Left renal pelvis (tissue), 4 donors: ENCODE measurements around the gene C3orf38. TPM values are rescaled to one million over a fixed set of nuclear protein-coding genes. Genes with fewer than 3 reads are reported as not detected.
"Not testable (repeated sequence)": the region's sequence is repeated elsewhere in the genome, so short reads cannot be mapped to it uniquely, and the experiment has no call there.

Source experiments
- DNase-seq, 4 donors: peaks; one replicate each; pipeline ENCODE4 v3.0.0-alpha.2; 2013; ENCODE audit warnings: low read depth in 4 of 4, low spot score in 3 of 4
- polyA plus RNA-seq, 4 donors: library from polyadenylated mRNA; unstranded; fragments of 120-200 nt; gene quantifications; one replicate each; pipeline ENCODE4 v1.2.1, GENCODE V29; 2013; ENCODE audit not compliant: insufficient read length in 4 of 4

The C3orf38 gene
- polyA plus RNA-seq, 4 donors, result 26.4 to 34.3 (median 27.0) TPM

DNA sequence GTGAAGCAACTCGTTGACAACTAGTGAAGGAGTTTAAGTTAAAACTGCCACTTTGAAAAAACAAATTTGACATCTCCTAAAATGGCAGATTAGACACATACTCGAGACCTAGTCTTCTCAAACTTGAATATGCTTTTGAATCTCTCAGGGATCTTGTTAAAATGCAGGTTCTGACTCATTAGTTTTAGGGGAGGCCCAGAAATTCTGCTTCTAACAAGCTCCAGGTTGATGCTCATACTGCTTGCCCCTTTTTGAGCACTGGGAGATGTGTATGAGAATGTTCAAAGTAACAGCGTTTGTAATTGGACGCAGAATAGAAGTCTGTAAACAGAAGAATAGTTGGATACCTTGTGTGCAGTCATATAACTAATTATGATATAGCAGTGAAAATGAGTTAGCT is 1.6 kb downstream of the C3orf38 start:
- no peak for DNase-seq

DNA sequence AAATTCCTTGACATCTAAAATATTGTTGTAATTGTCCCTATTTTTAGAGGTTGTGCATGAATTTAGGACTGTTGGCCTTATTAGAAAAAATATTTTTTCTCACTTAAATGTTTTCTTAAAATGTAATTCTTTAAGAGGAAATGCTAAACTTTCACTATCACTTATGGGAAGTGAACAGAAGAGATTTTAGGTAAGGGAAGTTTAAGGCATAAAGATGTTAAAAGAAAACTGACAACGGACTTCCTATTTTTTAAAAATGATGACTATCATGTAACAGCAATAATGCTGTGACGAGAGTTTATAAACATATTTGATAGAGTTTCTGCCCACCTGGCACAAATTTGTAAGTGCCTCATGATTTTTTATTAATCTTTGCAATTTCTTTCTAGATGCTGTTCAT is 3.1 kb downstream of the C3orf38 start:
- DNase-seq, result no peak

DNA sequence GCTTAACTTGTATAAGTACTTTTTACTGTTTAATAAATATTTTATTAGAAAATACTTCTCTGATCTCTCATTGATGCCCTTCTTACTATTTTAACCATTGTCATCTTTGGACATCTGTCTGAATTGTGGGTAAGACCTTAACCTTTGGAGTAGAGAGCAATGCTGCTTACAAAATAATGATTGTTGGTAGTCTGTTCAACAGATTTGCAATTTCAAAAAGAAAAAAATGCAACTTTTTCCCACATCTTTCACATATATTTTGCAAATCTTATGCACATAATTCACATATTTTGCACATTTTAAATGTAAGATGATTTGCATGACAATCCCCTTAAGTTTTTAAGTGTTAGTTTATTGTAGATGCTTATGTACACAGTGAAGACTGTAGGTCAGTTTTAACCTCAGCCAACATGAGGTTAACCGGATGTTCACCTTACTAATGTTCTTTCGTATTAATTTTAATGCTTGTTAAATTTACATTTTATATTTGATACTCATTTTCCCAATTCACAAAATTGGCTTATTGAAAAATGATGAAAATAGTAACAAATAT is 16.7 kb downstream of the C3orf38 start:
- no peak for DNase-seq

DNA sequence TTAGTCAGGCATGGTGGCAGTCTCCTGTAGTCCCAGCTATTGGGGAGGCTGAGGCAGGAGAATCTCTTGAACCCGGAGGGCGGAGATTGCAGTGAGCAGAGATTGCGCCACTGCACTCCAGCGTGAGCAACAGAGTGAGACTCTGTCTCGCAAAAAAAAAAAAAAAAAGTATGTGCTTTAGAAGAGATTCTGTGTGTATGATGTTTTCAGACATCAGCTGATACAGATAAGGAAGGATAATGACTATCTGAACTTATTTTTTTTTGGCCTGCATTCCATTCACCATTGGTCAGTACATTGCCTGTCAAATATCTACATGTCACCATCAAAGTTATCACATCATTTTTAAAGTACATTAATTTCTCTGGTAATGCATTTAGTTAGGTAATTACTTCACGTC is 17.4 kb downstream of the C3orf38 start:
- DNase-seq, result no peak

DNA sequence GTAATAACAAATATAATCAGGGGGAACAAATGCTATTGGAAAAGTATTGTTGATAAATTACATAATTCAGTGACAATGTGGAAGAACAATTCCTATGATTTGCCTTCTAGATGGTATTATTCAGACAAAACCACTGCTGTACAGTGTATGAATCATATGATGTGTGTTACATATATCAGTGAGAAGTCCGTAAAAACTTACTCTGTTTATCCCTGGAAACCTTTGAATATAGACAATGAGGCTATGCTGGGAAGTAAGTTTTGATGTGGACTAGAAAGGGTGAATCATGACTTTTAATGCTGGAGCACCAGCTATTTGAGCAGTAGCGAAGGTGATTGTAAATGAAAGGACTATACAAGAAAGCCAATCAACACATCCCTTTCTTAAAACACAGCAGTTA is 17.9 kb downstream of the C3orf38 start:
- DNase-seq, result no peak

DNA sequence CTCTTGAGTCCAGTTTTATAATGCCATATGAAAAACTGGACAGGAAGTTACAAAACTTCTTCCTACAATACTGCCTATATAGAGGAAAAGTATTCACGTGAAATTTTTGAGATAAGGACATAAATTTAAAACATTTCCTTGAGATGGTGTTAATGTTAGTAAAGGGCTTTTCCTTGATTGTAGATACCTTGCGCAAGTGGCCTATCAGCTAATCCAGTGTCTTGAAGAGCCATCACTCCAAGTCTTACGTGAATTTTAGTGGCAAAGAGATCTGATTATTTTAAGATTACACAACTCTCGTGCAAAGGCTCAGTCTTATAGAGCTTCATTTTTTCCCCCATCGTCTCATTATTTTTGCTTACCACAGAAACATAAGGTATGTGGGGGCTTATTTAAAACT is 18.4 kb downstream of the C3orf38 start:
- DNase-seq, result no peak

DNA sequence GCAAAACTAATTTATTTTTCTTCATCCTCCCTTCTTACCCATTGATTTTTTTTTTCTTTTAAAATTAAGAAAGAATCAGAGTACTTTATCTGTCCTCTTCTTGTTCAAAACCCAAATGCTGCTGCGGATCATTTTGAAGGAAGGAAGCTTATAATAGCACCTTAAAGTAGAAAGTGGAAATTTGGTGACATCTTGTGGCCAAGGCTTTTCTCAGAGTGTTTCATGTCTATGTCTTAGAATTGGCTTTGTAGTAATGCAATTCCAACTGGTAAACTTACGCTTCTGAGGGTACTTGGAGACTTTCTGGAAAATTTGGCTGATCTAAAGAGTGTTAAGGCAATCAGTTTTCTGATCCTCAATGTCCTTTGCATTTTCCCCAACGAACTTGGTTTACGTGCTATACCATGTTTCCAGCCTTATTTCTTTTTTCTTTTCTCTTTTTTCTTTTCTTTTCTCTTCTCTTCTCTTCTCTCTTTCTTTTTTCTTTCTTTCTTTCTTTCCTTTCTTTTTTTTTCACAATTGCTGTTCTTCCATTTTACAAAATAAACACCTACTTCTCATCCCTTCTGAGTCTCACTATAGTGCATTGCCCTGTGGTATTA is 30.7 kb downstream of the C3orf38 start:
- DNase-seq, result peak in 1 of 4 donors; percentile 21

DNA sequence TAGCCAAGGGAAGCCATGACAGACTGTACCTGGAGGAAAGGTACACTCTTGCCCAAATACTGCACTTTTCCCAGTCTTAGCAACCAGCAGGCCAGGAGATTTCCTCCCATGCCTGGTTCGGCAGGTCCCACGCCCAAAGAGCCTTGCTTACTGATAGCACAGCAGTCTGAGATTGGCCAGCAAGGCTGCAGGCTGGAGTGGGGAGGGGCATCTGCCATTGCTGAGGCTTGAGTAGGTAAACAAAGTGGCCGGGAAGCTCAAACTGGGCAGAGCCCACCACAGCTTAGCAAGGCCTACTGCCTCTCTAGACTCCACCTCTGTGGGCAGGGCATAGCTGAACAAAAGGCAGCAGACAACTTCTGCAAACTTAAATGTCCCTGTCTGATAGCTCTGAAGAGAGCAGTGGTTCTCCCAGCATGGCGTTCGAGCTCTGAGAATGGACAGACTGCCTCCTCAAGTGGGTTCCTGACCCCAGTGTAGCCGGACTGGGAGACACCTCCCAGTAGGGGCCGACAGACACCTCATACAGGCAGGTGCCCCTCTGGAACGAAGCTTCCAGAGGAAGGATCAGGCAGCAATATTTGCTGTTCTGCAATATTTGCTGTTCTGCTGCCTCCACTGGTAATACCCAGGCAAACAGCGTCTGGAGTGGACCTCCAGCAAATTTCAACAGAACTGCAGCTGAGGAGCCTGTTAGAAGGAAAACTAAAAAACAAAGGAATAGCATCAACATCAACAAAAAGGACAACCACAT is 32.6 kb downstream of the C3orf38 start:
- not testable (repeated sequence) for DNase-seq

DNA sequence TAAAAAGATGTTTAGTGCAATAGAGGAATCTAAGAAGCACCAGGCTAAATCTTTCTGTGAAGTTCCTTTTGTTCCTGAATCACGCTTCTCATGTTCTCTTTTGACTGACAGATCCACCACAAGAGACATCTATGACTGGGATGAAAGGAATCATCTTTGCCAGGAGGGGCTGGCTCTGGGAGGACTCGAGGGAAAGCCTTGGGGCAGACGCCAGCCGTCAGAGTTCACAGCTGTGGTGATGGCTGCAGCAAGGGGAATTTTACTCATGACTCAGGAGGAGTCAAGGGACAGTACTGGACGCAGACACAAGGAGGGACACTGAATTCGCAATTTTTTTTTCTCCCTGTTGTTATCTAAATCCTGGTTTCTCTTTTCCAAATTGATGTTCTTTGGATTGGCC is 38.7 kb downstream of the C3orf38 start:
- no peak for DNase-seq

DNA sequence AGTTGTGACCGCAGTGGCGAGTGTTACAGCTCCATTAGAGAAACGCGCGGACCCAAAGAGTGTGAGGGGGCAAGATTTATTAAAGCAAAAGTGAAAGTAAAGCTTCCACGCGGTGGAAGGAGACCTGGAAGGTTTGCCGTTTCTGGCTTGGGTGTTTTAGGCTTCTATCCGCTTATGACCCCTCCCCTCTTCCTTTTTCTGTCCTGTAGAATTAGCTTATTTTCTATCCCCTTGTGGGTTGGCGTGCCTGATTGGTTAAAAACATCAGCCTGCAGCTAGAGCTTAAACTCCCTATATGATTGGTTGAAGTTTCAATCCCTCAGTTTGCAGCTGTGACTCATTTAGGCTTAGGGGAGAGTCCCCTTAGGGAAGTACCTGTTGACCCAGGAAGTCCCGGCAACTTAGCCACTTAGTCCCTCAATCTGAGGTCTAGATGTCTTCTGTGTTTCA is 39.6 kb downstream of the C3orf38 start:
- DNase-seq, result no peak

DNA sequence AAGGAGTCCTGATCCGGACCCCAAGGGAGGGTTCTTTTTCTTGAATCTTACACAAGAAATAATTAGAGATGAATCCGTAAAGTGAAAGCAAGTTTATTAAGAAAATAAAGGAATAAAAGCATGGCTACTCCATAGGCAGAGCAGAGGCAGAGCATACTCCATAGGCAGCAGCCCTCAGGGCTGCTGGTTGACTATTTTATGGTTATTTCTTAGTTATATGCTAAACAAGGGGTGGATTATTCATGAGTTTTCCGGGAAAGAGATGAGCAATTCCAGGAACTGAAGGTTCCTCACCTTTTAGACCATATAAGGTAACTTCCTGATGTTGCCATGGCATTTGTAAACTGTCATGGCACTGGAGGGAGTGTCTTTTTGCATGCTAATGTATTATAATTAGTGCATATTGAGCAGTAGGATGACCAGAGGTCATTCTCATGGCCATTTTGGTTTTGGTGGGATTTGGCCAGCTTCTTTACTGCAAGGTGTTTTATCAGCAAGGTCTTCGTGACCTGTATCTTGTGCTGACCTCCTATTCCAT is 42.2 kb downstream of the C3orf38 start:
- no peak for DNase-seq

DNA sequence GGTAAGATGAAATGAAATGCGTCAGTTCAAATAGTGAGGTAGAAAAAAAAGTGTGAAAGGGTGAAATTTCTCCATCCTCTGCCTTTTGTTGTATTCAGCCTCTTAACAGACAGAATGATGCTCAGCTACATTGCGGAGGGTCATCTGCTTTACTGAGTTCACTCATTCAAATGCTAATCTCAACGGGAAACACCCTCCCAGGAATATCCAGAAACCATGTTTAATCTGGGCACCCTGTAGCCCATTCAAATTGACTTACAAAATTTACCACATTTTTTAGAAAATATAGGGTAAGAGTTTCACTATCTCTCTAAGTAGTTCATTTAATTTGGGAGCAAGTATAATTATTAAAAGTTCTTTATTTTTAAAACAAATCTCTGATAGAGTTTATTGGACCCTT is 42.9 kb downstream of the C3orf38 start:
- no peak for DNase-seq

DNA sequence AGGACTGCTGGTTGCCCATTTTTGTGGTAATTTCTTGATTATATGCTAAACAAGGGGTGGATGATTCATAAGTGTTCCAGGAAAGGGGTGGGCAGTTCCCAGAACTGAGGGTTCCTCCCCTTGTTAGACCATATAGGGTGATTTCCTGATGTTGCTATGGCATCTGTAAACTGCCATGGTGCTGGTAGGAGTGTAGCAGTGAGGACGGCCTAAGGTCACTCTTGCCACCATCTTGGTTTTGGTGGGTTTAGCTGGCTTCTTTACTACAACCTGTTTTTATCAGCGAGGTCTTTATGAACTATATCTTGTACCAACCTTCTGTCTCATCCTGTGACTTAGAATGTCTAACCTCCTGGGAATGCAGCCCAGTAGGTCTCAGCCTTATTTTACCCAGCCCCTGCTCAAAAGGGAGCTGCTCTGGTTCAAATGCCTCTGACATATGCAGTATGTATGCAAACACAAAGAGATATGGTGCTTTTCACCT is 46.2 kb downstream of the C3orf38 start:
- DNase-seq, result no peak

DNA sequence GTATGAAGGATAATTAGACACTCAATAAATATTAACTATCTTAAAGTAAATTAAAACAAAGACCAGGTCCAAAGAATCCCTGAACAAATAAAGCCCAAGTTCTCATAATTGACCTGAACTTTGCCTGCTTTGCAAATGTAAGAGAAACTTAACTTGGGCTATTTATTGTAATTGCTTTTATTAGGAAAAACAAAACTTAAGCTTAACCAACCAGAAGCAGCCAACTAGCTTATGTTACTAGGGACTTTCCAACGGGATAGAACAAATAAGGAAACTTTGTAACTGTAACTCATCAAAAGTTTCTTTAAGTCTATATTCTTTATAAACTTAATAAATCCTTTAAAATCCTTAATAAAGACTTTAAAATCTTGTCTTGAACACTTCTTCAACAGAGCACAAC is 48.4 kb downstream of the C3orf38 start:
- no peak for DNase-seq

DNA sequence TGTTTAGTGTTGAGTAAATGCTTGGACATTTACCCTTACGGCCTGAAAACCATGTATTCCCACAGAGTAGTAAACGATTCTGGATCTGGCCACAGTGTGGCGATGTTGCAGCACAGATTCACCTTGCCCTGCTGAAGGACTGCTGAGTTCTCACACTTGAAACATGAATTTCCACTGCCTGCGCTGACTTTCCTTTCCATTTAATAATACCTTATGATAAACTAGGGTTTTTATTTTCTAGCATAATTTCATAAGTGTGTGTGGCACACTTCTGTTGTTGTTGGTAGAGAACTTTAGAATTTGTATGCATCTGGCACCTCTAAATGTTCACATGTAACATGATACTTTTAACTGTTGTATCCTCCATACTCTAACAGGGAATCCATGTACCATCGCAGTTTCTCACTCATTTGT is 53.9 kb downstream of the C3orf38 start:
- peak; percentile 52 to 67 (median 56) for DNase-seq

Other genes starting within 250 kb of the C3orf38 start
- 100 to 1,000 TPM; 116 to 191 (median 139) TPM for gene CGGBP1, start 91.0 kb upstream of the C3orf38 start, polyA plus RNA-seq
- 10 to 100 TPM; 20.6 to 25.7 (median 21.0) TPM for gene ZNF654, start 90.7 kb upstream of the C3orf38 start, polyA plus RNA-seq